Measurements from ENCODE around the gene NEK4.
A peak's percentile ranks its signal among the peaks of the same experiment; 100 is the strongest.

NEK4 gene

DNA sequence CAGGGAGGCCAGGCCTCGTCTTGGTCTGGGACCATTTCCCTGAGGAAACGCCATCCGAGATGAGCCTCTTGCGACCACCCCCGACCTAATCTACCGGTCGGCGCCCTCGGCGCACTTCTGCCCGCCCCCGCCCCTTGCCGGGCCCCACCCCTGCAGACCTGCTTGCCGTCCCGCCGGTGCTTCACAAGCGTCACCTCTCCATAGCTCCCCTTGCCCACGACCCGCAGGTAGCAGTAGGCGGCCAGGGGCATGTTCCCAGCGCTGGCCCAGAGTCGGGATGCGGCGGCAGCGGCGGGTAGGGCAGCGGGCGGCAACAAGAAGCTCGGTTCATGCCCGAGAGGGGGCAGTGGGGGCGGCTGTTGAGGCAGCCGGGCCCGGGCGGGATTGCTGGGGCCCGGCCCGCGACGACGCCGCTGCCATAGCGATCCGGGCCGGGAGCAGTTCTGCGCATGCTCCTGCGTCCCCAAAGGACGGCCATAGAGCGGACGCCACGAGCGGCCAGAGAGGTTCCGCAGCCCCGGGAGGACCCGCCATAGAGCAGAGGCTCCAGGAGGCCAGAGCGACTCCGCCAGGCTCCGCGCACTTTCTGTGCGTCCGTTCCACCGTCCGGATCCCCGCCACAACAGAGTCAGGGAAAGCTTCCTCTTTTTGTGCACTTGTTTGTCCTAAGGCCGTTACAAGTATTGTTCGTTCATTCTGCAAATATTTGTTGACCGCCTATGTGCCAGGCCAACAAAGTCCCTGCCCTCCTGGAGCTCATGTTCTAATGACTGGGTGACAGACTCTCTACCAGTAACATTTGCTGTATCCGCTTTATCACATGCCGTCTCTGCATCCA lies at the start of gene NEK4:
Gene NEK4, minus strand, starts transcription at position 445 of the 838 bp plus-strand sequence. Its CDS starts 194 bp downstream, at position 251.
- DNase-seq = peak; percentile 67

DNA sequence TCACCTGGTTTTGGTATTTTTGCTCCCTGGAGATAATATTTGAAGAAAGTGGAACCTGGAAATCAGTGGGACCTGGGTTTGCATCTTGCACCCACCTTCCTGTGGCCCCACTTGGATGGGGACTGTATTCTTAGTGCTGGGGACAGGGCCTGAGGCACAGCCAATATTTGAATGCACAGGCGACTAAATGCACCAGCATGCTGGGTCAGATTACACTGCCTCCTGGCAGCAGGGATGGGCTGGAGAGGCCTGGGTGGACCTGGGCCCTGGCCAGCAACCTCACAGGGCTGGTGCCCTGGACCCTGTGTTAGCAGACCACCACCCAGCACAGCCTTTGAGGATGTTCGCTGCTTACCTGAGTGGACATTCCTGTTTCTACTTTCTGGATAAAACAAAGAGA lies 49.2 kb upstream of the NEK4 start:
- no peak for DNase-seq

DNA sequence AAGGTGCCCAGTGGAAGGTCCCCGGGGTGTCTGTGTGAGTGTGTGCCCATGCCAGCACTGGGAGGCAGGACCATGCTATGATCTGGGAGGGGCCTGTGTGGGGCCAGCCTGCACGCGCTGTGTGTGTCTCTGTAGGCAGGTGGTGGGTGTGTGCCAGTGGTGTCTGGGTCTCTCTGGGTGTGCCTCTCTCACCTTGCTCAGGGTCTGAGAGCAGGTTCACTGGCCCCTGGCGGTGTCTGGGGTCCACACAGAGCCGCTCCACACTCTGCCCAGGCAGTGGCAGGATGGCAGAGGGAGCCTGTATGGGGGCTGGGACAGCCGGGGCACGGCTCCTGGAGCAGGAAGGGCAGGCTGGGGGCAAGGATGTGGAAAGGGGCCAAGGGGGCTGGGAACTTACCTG lies 47.1 kb upstream of the NEK4 start:
- DNase-seq = no peak

DNA sequence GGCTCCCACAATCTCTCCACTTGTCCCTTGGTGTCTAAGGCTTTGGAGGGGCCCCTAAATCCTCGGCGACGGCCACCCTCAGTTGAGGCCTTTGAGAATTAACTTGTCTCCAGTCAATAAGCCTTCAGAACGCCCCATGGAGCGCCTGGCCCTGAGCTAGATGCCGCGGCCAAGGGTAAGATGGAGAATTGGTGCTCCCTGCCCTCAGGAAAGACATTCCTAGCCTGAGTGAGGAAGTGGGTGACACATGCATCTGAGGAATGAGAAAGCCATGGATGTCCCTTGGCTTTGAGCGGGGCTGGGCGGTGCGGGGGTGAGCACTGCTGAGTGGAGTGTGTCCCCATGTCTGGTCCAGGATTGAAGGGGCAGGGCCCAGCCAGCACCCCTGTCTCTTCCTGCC lies 46.5 kb upstream of the NEK4 start:
- no peak for DNase-seq

DNA sequence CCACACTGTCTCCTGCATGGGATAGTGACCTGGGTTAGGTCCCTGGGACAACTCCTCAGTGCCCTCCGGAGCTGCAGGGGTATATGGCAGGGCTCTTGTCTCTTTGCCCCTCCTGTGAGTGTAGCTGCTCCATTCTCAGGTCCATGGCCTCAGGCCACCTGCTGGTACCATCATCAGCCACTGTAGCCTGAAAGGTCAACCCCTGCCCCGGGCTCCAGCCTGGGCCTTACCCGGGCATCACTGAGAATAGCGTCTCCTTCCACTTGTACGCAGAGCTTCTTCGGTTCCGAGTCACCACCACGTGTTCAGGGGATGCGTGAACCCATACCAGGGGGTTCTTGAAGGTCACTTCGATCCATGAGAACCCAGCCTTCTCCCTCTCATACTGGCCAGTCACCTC lies 45.9 kb upstream of the NEK4 start:
- no peak for DNase-seq

DNA sequence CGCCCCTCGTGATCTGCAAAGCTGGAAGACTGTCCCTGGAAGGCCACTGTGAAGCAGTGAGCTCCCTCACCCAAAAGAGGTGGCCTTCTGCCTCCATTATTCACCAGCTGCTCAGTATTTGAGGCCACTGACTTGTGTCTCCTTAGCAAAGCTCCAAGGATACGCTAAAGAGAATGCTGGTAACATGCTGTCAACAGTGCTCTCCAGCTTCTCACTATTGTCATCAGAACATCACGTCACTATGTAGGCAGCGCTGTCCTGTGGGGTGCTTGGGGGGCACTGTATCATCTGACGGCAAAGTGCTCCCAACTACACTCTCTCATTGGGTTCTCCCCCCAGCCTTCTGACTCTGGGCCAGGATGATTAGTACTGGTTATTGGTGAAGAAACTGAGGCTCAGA lies 45.5 kb upstream of the NEK4 start:
- DNase-seq = no peak

DNA sequence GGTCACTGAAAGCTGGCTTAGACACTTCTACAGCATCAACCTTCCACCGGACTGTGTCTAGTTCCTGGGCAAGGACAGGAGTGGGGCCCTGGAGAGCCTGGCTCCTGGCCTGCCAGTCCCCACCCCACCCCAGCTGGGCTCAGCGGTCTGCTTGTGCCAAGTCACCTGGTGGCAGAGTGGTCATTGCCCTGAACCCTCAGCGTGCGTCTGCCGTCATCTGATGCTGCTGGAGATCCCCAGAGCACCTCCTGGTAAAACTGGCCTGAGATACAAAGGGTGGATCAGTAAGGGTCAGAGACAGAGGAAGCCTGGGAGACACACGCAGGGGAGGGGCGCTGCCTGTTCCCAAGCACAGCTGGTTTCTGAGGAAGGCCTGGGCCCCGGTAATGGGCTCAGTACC lies 43.1 kb upstream of the NEK4 start:
- DNase-seq = no peak

DNA sequence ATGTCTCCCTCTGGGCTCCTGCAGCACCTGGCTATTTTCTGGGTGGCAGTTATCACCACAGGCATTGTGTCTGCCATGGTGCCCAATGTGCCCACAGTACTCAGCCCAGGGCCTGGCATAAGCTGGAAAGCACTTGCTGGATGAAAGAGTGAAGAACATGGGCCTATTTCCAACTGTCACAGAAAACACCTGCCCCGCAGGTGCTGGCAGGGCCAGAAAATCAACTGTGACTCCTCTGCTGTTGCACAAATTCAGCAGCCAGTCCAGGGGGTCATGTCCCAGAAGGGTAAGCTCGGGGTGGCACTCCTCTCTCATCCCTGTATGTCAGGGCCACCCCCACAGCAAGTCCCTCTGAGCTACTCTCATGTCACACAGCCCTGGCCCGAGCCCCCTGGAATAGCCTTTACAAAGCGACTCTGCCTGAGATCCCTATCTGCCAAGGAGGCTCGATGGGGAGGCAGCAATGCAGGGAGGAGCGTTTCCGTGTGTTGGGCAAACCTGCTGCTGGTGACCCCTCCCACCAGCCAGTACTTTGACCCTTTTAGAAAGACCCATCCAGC lies 40.8 kb upstream of the NEK4 start:
- no peak for DNase-seq

DNA sequence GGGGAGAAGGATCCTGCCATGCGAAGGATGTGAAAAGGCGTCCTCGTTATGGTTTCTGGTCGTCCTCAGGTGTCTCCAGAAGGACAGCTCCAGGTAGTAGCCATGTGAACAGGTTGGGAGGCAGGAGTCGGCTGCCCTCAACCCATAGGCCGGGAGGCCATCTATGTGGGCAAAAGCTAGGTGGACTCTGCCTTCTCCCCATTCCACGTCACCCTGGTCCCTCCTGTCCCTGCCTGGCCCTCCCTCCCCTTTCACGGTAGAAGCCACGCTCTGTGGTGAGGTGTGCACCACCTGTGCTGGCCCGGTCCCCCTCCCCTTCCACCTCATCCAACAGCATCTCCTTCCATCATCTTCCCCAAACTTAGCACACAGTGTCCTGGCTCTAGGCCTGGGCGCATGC lies 40.2 kb upstream of the NEK4 start:
- no peak for DNase-seq

DNA sequence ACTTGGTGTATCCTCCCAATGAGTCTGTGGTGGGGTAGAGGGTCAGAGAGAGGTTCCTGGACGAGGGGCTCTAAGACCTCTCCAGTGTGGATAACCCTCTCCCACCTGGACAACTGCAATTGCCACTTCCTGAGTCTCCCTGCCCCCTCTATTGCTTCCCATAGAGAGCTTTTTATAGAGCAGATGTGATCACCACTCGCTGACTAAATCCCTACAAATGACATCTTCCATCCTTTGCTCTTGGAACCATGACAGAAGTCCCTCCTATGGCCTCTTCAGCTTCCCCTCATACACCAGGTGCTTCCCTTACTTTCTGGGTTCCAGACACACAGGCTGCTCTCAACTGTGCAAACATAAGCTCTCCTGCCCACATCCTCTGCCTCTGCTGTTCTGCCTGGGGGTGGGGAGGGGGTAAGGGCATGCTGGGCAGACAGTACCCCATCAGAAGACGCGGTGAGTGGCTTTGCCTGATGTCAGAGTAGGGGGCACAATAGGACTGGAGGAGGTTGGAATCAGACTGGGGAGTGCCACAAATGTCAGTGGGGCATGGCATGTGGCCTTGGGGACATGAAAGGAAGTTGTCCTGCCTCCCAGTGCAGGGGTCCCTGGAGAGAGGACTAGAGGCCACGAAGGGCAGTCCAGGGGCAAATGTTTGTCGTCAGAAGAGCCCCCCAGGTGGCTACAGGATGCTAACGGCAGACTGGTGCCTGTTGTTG lies 39.1 kb upstream of the NEK4 start:
- DNase-seq = no peak

DNA sequence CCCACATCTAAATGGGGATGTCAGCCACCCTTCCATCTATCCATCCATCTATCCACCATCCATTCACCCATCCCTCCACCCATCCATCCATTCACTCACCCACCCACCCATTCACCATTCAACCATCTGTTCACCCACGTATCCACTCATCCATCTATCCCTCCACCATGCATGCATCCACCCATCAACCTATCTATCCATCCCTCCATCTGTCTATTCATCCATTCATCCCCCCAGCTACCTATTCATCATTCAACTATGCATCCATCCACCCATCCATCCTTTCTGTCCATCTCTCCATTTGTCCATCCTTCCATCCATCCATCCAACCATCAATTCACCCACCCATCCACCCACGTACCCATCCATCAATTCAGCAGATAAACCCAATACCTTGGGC lies 38.4 kb upstream of the NEK4 start:
- DNase-seq = no peak

DNA sequence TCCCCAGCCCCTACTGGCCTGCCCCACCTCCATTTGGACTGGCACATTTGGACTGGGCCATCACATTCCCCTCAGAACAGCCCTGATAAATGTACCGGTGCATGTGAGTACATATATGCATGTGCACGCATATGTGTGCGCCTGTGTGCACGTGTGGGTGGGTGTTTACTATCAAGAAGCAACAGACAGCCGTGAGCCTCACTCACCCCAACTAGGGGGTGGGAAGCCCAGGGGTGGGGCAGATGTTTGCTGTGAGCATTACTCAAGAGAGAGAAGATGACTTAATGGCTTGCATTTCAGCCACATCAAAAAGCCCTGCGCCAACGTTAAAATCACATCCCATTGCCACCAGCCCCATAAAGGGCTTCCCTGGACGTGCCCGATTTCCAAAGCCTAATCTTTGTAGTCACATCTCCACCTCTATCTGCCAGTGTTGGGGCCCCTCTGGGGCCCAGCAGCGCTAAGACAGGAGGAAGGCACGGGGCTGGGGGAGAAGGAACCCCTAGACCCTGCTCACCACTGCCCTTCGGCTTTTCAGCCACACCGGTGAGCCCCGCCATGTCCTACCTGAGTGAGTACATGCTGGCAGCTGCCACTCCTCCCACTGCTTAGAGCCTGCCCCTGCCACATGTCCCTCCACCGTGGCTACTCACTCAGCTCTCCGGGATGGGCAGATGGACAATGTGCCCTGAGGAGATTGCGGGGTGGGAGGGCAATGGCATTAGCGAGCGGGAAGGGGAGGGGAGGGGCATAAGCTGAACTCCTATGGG lies 34.7 kb upstream of the NEK4 start:
- no peak for DNase-seq

DNA sequence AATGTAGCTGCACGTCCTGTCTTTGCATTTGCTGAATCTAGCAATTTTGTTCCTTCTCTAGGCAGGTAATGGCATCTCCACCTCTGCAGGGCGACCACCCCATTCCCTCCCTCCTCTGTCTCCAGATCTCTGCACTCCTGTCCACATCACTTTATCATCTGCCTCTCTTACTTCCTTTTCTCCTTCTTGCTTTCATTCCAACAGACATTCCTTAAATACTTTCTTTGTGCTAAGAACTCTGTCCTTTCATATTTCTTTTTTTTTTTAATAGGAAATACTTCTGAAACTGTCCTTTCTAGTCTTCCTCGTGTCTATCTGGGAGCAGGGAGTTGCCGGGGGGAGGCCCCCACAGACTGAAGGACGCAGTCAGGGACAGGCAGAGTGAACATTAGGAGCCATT lies 31.1 kb upstream of the NEK4 start:
- DNase-seq = no peak

DNA sequence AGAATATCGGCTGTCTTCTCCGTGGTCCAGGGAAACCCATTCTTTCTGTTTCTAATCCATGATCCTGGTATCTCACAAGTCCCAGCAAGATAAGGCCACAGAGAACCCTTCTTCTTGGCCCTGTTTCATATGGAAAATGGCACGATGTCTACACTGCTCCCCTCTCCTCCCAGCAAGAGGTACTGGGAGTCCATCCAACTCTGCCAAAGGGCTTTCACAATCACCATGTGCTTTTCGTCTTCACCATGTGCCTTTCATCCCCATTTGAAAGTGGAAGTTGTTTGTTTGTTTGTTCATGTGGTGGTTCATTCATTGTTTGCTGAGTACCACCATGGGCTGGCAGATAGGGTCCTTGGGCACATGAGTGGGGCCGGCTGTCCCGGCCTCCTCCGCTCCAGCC lies 29.3 kb upstream of the NEK4 start:
- DNase-seq = no peak

DNA sequence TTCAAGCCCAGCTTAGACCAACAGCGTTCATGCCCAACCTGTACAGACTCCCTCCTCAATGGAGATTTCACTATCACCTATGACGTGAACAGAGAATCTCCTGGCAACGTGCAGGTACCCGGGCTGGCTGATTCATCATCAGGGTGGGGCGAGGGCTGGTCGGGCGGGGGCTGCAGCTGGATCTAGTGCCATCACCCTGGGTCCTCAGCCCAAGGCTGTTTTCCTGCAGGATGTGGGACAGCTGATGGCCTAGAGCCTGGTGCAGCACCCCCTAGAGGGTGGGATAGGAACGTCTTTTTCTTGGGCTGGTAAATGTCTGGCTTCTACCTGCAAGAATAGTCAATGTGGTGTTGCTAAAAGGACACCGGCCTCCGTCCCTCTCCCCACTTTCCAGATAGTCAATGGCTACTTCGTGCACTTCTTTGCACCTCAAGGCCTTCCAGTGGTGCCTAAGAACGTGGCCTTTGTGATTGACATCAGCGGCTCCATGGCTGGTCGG lies 28.3 kb upstream of the NEK4 start:
- no peak for DNase-seq

DNA sequence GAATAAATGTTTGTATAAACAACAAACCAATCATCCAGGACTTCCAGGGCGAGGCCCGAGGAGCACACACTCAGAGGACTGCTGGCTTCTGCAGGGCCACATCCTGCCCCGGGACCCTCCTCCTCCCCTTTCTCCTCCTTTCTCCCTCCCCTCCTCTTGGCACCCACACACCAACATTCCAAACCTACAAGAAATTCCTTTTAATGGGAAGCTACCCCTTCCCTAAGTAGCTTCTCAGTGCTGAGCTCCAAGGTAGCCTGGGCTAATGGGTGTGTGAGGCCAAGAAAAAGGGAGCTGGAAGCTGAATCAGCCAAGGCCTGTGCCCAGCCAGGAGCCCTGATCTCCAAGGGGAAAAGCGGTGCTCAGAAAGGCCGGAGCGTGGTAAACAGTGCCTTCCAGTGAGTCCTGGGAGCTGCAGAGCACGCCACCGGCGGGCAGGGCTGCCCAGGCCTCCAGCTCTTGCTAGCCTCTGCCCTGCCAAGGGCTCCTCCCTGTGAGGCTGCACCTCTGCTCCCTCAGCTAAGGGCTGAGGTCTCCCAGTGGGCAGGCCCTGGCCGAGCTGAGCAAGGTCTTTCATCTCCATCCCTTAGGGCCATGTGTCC lies 27.7 kb upstream of the NEK4 start:
- no peak for DNase-seq

DNA sequence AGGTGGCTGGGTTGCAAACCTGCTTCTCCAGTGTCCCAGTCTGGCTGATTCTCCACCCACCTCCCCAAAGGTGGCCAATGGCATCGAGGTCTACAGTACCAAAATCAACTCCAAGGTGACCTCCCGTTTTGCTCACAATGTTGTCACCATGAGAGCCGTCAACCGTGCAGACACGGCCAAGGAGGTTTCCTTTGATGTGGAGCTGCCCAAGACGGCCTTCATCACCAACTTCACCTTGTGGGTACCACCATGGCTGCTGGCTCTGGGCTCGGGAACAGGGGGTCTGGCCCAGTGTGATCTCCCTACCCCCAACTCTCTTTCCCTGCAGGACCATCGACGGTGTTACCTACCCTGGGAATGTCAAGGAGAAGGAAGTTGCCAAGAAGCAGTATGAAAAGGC lies 25.7 kb upstream of the NEK4 start:
- no peak for DNase-seq

DNA sequence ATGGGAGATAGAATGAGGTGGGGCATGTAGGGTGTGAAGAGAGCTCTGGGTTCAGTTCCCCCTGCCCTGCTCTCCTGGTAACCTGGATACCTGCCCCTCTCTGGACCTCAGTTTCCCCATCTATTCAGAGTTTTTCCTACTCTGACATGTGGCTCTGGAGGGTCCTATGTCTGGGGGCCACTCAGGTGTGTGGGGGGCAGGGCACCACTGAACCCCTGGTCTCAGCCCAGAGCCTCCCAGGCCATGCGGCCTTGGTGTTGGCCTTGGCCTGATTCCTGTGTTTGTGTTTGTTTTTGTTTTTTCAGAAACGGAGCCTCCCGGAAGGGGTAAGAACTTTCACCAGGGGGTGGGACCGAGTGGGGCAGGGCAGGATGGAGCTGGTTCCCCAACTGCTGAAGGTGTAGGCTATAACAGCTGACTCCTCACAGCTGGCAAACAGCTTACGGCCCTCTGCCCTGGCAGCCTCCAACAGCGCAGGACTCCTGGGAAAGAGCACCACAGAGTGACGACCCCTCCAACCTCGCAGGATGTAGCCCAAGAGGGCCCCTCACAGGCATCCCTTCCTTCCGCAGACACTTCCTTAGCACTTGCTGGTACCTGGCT lies 24.7 kb upstream of the NEK4 start:
- DNase-seq = no peak

DNA sequence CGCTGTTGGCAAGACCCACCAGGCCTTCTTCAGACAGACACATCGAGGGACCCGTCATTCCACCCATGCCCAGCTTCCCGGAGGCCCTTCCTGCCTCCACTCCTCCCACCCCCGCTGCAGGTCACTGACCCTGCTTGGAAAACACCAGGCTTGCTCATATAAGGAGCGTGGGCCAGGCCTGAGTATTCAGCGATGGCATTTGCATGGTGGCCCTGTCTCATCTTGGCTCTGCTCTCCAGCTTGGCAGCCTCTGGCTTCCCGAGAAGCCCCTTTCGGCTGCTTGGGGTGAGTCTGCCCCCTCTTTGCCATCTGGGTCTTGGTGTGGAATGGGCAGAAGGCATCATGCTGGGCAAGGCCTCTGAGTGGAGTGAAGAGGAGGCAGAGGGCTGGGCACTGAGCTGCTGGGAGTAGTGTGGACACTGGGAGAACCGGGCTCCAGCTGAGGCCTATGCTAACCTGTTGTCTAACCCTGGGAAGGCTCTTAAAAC lies 23.9 kb upstream of the NEK4 start, which contains the start of gene ITIH3:
Gene ITIH3, plus strand, starts transcription at position 185 of the 488 bp plus-strand sequence. Its CDS starts 8 bp downstream, at position 193.
- no peak for DNase-seq

DNA sequence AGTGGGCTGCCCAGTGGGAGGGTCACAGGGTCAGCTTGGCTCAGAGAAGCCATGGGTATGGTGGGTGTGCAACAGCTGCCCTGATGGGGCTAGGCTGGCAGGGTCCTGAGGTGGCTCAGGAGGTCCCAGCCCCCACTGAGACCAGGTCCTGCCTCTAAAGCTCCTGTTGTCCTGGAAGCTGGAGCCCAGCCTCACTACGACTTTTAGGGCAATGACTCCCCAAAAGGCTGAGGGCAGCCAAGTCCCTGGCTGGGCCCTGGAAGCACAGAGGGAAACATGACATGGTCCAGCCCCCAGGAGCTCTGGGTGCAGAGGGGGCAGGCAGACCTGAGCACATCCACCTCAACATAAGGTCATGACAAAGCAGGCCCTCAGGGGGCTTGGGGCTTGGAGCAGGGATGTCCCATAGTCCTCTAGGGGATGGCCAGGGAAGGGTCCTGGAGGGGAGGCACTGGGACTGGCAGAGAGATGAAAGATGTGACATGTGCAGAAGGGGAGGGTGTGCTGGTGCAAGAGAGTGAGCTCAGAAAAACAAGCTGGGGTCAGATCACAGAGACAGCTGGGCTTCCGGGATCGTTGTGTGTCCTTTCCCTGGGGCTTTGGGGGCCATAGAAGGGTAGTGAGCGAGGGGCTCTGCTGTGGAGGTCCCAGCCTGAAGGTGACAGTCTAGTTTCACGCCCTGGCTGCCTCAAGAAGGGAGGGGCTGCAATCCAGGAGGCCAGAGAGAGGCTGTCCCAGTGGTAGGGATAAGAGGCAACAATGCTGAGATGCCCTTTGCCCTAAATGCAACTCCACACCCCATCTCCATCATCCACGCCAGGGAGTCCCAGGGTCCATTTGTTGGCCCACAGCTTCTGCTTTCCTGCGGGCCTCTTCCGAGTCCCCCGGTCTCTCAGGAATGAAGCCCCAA lies 23.2 kb upstream of the NEK4 start:
- DNase-seq = no peak

Measured in DMS 273 treated with DMSO at 0.1 percent for 48 hours (cell line).